Glutamatergic neuron (in vitro differentiated cells): ENCODE measurements around the gene HES1. TPM values are rescaled to one million over a fixed set of nuclear protein-coding genes. Genes with fewer than 3 reads are reported as not detected.

Experiments used
- DNase-seq: peaks from one replicate; pipeline ENCODE4 v3.0.0; 2022
- H3K27ac Mint-ChIP-seq: one replicate; pipeline ENCODE4 v1.8.0; 2020; ENCODE audit warnings: mild to moderate bottlenecking, mixed read lengths, inconsistent platforms; ENCODE audit not compliant: unreplicated experiment
- H3K27me3 Mint-ChIP-seq: one replicate; pipeline ENCODE4 v1.8.0; 2020; ENCODE audit warnings: mild to moderate bottlenecking, moderate library complexity, mixed read lengths, inconsistent platforms; ENCODE audit not compliant: unreplicated experiment
- H3K36me3 Mint-ChIP-seq: one replicate; pipeline ENCODE4 v1.8.0; 2020; ENCODE audit warnings: mild to moderate bottlenecking, mixed read lengths, inconsistent platforms; ENCODE audit not compliant: unreplicated experiment
- H3K4me1 Mint-ChIP-seq: one replicate; pipeline ENCODE4 v1.8.0; 2020; ENCODE audit warnings: mild to moderate bottlenecking, low read depth, mixed read lengths, inconsistent platforms; ENCODE audit not compliant: unreplicated experiment
- H3K4me3 Mint-ChIP-seq: one replicate; pipeline ENCODE4 v1.8.0; 2020; ENCODE audit warnings: mild to moderate bottlenecking, mixed read lengths, inconsistent platforms; ENCODE audit not compliant: unreplicated experiment
- H3K9me3 Mint-ChIP-seq: one replicate; pipeline ENCODE4 v1.8.0; 2020; ENCODE audit warnings: mild to moderate bottlenecking, moderate library complexity, mixed read lengths, inconsistent platforms; ENCODE audit not compliant: unreplicated experiment
- CTCF ChIP-seq: fragments of 200-600 bp; sonication (generic); IDR thresholded peaks from one replicate; pipeline ENCODE4 v1.5.0; 2021; ENCODE audit not compliant: partially characterized antibody, unreplicated experiment
- total RNA-seq: library from RNA; stranded (reverse); fragmentation: NEBNext Ultra II Directional; extraction: Animal tissue kit (Norgen Biotek cat#: 25700); gene quantifications from one replicate; pipeline ENCODE4 v1.2.1, GENCODE V29; 2021; ENCODE audit not compliant: unreplicated experiment

HES1 gene
- total RNA-seq, 1 donor from 2014 or later, result 0.34 TPM

DNA sequence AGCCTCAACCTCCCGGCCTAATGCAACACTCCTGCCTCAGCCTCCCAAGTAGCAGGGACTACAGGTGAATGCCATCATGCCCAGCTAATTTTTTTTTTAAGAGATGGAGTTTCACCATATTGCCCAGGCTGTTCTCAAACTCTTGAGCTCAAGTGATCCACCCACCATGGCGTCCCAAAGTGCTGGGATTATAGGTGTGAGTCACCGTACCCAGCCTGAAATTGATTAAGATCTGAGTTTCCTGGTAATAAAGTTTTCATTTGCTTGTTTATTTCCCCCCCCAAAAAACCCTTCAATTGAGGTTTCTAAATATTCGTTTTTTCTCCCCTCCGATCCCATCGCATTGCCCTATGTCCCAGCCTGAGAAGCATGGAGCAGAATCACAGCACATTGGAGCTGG, 39.0 kb downstream of the HES1 start:
- Mint-ChIP-seq H3K4me1 (peaks cover 8% of the 10 kb centered on the region), H3K4me3 (no peak overlapping the region), H3K27me3 (no peaks in the 10 kb centered on the region), H3K36me3 (no peaks in the 10 kb centered on the region), H3K9me3 (no peaks in the 10 kb centered on the region), H3K27ac (no peak overlapping the region)
- no peak for DNase-seq
- no peak for TF ChIP-seq CTCF

DNA sequence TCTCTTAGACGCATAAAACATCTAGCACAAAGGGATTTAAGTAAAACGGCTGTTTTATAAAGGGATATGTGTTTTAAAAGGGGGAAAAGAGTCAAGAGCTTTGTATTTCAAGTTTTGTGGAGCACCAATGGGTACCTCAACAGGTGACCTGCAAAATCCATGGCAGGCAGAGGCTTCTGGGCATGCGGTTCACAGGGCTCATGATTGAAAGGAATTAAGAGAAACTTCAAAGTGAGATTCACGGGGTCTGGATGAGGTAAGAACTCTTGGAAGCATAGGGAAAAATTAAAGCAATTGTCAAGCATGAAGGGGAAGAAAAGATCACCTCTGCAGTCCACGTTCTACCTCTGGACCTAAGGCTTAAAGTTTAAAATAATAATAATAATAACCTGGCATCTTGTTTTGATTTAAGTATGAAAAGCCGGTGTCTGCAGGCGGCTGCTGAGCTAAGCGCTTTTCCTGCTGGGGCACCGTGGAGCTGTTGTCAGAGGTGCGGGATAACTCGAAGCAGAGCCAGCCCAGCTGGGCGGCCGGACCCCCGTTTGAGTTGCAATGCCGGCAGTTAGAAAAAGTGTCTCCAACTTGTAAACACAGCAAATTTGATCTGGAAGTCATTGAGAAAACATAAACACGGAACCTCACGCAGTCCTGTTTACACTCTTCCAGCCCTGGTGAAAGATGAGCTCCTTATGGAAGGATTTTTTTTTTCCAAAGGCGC, 40.5 kb downstream of the HES1 start:
- H3K4me3 Mint-ChIP-seq, result no peak overlapping the region
- H3K9me3 Mint-ChIP-seq, result no peaks in the 10 kb centered on the region
- no peak for DNase-seq
- peaks cover 10% of the 10 kb centered on the region for H3K4me1 Mint-ChIP-seq
- no peak overlapping the region for H3K27ac Mint-ChIP-seq
- no peaks in the 10 kb centered on the region for H3K27me3 Mint-ChIP-seq
- no peaks in the 10 kb centered on the region for H3K36me3 Mint-ChIP-seq
- TF ChIP-seq CTCF, result no peak

DNA sequence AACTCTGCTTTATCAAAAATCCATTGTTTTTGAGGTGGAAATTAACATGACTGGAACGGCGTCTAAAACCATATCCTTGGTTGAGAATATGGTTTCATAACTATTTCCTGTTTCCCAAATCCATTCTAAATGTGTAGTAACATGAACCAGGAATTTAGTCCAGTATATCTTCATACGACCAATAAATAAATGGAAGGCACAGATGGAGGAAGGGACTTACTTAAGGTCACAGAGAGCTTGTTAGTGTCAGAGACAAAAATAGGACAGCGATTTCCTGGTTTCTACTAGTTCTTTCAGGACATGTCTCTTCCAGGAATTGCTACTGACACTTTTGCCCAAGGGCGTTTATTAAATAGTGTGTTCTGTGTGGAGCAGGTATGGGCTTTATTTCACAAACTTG, 41.2 kb downstream of the HES1 start:
- Mint-ChIP-seq H3K9me3 (no peaks in the 10 kb centered on the region), H3K27me3 (no peaks in the 10 kb centered on the region), H3K4me1 (peaks cover 10% of the 10 kb centered on the region)

DNA sequence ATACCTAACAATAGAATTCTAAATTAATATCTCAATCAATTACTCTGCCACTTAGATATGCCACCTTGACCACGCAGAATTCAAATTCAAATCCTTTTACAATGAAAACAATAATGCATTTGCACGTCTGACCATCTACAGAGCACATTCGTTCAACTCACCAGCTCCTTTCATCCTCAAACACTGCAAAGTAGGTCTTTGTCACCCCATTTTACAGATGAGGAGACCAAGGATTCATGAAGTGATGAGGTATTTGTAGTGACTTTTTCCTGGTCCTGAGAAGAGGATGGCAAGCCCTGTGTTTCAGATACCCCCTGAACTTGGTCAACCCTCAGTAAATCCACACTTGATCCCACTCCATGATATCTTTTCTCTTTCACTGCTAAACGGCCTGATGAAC, 42.2 kb downstream of the HES1 start:
- Mint-ChIP-seq H3K4me3 (no peak overlapping the region), H3K27ac (no peak overlapping the region), H3K36me3 (no peaks in the 10 kb centered on the region), H3K4me1 (peaks cover 10% of the 10 kb centered on the region), H3K27me3 (no peaks in the 10 kb centered on the region), H3K9me3 (no peaks in the 10 kb centered on the region)
- TF ChIP-seq CTCF, result no peak
- no peak for DNase-seq

More for the DNA sequence above, 41.2 kb downstream of the HES1 start:
- no peak for TF ChIP-seq CTCF
- H3K36me3 Mint-ChIP-seq, result no peaks in the 10 kb centered on the region
- H3K27ac Mint-ChIP-seq, result no peak overlapping the region
- DNase-seq, result no peak
- no peak overlapping the region for H3K4me3 Mint-ChIP-seq

GRCh38 chr3:194178669-194179068, 42.7 kb downstream of the HES1 start:
- H3K36me3 Mint-ChIP-seq, result no peaks in the 10 kb centered on the region
- no peak overlapping the region for H3K4me3 Mint-ChIP-seq
- no peak overlapping the region for H3K27ac Mint-ChIP-seq
- H3K27me3 Mint-ChIP-seq, result no peaks in the 10 kb centered on the region
- no peaks in the 10 kb centered on the region for H3K9me3 Mint-ChIP-seq
- DNase-seq, result no peak
- TF ChIP-seq CTCF, result no peak
- H3K4me1 Mint-ChIP-seq, result peaks cover 10% of the 10 kb centered on the region
